ENCODE measurements around the gene CXCR3. TPM values are rescaled to one million over a fixed set of nuclear protein-coding genes. Genes with fewer than 3 reads are reported as not detected.

The CXCR3 gene
- total and polyA plus RNA-seq, 2 of the 13 experiments (the other 11 are each of a cell fraction or from before 2014, with no cell fraction given) = 0.18 TPM; not detected in 1

GRCh38 chrX:71618787-71619186 lies 476 bp upstream of the CXCR3 start:
- 100% methylated on average over 2 of the region's 3 CpGs for WGBS (ENCODE audit: low lambda C conversion rate)
- ChIA-PET POLR2A (interaction anchor here (0.5 kb wide), 1 partner anchor 1184 kb away, joined by 4 read pairs; no protein-coding TSS in a partner anchor), CTCF (ENCODE audit: low intra/inter-chr PET ratio, low total read pairs) (no interaction called here)
- H3K9me3 ChIP-seq (ENCODE audit: low read length) = no peaks in the 10 kb centered on the region
- no peak overlapping the region for H3K9ac ChIP-seq (ENCODE audit: insufficient read depth, low read depth, low read length)
- intact Hi-C loops (cut with micrococcal nuclease; ENCODE audit: unreplicated experiment) = no loop called here
- H3K36me3 ChIP-seq (replicated peaks in 1 of 2; ENCODE audit: control insufficient read depth in 1 of 2, insufficient read depth in 2 of 2, low read length in 2 of 2) = no peaks in the 10 kb centered on the region
- no peaks in the 10 kb centered on the region for H3K27me3 ChIP-seq (ENCODE audit: control insufficient read depth in 1 of 2, insufficient read depth in 2 of 2, low read length in 2 of 2)
- H3K79me2 ChIP-seq (ENCODE audit: insufficient read depth, low read length) = no peaks in the 10 kb centered on the region
- no TSS peak for BruUV-seq (replicated peaks)
- H3K4me3 ChIP-seq (replicated peaks in 1 of 3; ENCODE audit: insufficient read depth in 1 of 3, low read depth in 2 of 3, low read length in 3 of 3) = no peak overlapping the region
- no peaks in the 10 kb centered on the region for H4K20me1 ChIP-seq (ENCODE audit: insufficient read depth, low read length)
- peaks cover 26% of the 10 kb centered on the region for H3K4me1 ChIP-seq (ENCODE audit: insufficient read depth, low read length)
- H2AFZ ChIP-seq (ENCODE audit: low read length) = no peak overlapping the region
- TF ChIP-seq ZNF446 (CRISPR knock-in tag; IDR thresholded peaks at IDR 0.05) = no peak
- TF ChIP-seq PPARG (CRISPR knock-in tag; conservative IDR thresholded peaks at IDR 0.05) = no peak
- FAIRE-seq (no peak), ATAC-seq (no peak), DNase-seq (ENCODE audit: low spot score) (no peak)
- H3K27ac ChIP-seq (ENCODE audit: extremely low read length, insufficient read depth, low read length) = no peak overlapping the region
- in situ Hi-C loops (cut with HindIII; ENCODE audit: extremely low pct_ligation_motif_present, low pct_unique_long_range_greater_than_20kb) = no loop called here
- H3K4me2 ChIP-seq (ENCODE audit: low read depth, low read length) = no peak overlapping the region

DNA sequence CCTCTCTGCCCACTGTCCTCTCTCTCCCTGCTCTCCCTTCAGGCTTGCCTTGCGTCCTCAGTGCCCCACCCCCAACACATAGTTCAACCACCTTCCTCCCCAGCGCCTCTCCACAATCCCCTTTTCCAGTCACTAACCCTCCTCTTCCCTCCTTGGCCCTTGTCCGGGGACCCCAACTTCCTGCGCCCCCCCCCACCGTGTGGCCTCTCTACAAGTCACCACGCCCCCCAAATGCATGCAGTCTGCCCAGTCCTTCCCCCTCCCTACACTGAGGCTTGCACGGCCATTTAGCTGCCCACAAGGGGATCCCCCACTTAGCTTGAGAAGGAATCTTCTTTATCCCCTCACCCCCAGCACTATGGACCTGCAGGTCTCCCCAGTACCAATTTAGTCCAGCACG lies 569 bp downstream of the CXCR3 start:
- BruUV-seq (replicated peaks) = no TSS peak
- peak overlapping the region; percentile 88 for H3K4me2 ChIP-seq (ENCODE audit: low read depth, low read length)
- no peaks in the 10 kb centered on the region for H3K79me2 ChIP-seq (ENCODE audit: insufficient read depth, low read length)
- in situ Hi-C loops (cut with HindIII; ENCODE audit: extremely low pct_ligation_motif_present, low pct_unique_long_range_greater_than_20kb) (no loop called here), intact Hi-C loops (cut with micrococcal nuclease; ENCODE audit: unreplicated experiment) (loop anchor here (2.0 kb wide), 1 partner anchor 33 kb away; no protein-coding TSS in a partner anchor)
- no peak overlapping the region for H3K27ac ChIP-seq (ENCODE audit: extremely low read length, insufficient read depth, low read length)
- TF ChIP-seq, protein P1, sequence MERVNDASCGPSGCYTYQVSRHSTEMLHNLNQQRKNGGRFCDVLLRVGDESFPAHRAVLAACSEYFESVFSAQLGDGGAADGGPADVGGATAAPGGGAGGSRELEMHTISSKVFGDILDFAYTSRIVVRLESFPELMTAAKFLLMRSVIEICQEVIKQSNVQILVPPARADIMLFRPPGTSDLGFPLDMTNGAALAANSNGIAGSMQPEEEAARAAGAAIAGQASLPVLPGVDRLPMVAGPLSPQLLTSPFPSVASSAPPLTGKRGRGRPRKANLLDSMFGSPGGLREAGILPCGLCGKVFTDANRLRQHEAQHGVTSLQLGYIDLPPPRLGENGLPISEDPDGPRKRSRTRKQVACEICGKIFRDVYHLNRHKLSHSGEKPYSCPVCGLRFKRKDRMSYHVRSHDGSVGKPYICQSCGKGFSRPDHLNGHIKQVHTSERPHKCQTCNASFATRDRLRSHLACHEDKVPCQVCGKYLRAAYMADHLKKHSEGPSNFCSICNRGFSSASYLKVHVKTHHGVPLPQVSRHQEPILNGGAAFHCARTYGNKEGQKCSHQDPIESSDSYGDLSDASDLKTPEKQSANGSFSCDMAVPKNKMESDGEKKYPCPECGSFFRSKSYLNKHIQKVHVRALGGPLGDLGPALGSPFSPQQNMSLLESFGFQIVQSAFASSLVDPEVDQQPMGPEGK (CRISPR knock-in tag; IDR thresholded peaks at IDR 0.05) = no peak
- no peak for TF ChIP-seq ZNF253 (CRISPR knock-in tag; IDR thresholded peaks at IDR 0.05; ENCODE audit: borderline replicate concordance)
- WGBS (ENCODE audit: low lambda C conversion rate) = 4% methylated on average over 7 of the region's 8 CpGs
- H3K4me3 ChIP-seq (replicated peaks in 1 of 3; ENCODE audit: insufficient read depth in 1 of 3, low read depth in 2 of 3, low read length in 3 of 3) = peak overlapping the region; percentile 38 to 66 (median 45); a peak in 5 of 6 replicates
- POLR2A ChIA-PET = interaction anchor here (0.8 kb wide), 1 partner anchor 11 kb away, joined by 4 read pairs; no protein-coding TSS in a partner anchor
- H3K36me3 ChIP-seq (replicated peaks in 1 of 2; ENCODE audit: control insufficient read depth in 1 of 2, insufficient read depth in 2 of 2, low read length in 2 of 2) = no peaks in the 10 kb centered on the region
- CTCF ChIA-PET (ENCODE audit: low intra/inter-chr PET ratio, low total read pairs) = interaction anchor here (0.8 to 0.9 kb wide), 2 partner anchors 33 to 35 kb away, joined by 3 to 6 read pairs; no protein-coding TSS in a partner anchor
- peaks cover 15% of the 10 kb centered on the region for H3K4me1 ChIP-seq (ENCODE audit: insufficient read depth, low read length)
- ATAC-seq (peak; percentile 15), DNase-seq (ENCODE audit: low spot score) (no peak), FAIRE-seq (no peak)
- H2AFZ ChIP-seq (ENCODE audit: low read length) = no peak overlapping the region
- no peaks in the 10 kb centered on the region for H3K27me3 ChIP-seq (ENCODE audit: control insufficient read depth in 1 of 2, insufficient read depth in 2 of 2, low read length in 2 of 2)
- no peaks in the 10 kb centered on the region for H3K9me3 ChIP-seq (ENCODE audit: low read length)
- H3K9ac ChIP-seq (ENCODE audit: insufficient read depth, low read depth, low read length) = peak overlapping the region; percentile 36; the same call in 1 of the 2 replicates
- no peaks in the 10 kb centered on the region for H4K20me1 ChIP-seq (ENCODE audit: insufficient read depth, low read length)

Measured in HepG2 (cell line).